ENCODE data around the gene MRS2.
"Not testable (repeated sequence)": the region's sequence is repeated elsewhere in the genome, so short reads cannot be mapped to it uniquely, and the experiment has no call there.

Gene MRS2

GRCh38 chr6:24402697-24403500 is at the start of gene MRS2:
TSS of gene MRS2 (plus strand) at chr6:24402936. CDS start at chr6:24403047, 111 bp downstream.
- DNase-seq (ENCODE audit: low spot score) (peak; percentile 80), FAIRE-seq (no peak)

- FAIRE-seq (no peak), DNase-seq (ENCODE audit: low spot score) (no peak)
Measured at GRCh38 chr6:24353861-24354260, 48.9 kb upstream of the MRS2 start.

GRCh38 chr6:24355393-24355792 is 47.3 kb upstream of the MRS2 start:
- DNase-seq (ENCODE audit: low spot score) (no peak), FAIRE-seq (no peak)

- FAIRE-seq (no peak), DNase-seq (ENCODE audit: low spot score) (no peak)
Measured at GRCh38 chr6:24356310-24356973, 46.3 kb upstream of the MRS2 start.

GRCh38 chr6:24357336-24358218 is 45.2 kb upstream of the MRS2 start, which contains the start of gene DCDC2:
TSS of gene DCDC2 (minus strand) at chr6:24358059. CDS start at chr6:24357750, 309 bp downstream.
- FAIRE-seq = no peak
- DNase-seq (ENCODE audit: low spot score) = no peak

GRCh38 chr6:24358219-24358821 is 44.4 kb upstream of the MRS2 start:
- FAIRE-seq (no peak), DNase-seq (ENCODE audit: low spot score) (no peak)

GRCh38 chr6:24359640-24360454 is 42.9 kb upstream of the MRS2 start:
- DNase-seq (ENCODE audit: low spot score) (no peak), FAIRE-seq (no peak)

- not testable (repeated sequence) for FAIRE-seq; DNase-seq (ENCODE audit: low spot score)
Measured at GRCh38 chr6:24362363-24362762, 40.4 kb upstream of the MRS2 start.

- FAIRE-seq; DNase-seq (ENCODE audit: low spot score): not testable (repeated sequence)
Measured at GRCh38 chr6:24365103-24365633, 37.6 kb upstream of the MRS2 start.

GRCh38 chr6:24374612-24375011 is 28.1 kb upstream of the MRS2 start:
- FAIRE-seq (no peak), DNase-seq (ENCODE audit: low spot score) (no peak)

- DNase-seq (ENCODE audit: low spot score) (no peak), FAIRE-seq (no peak)
Measured at GRCh38 chr6:24376871-24377270, 25.9 kb upstream of the MRS2 start.

GRCh38 chr6:24378473-24379097 is 24.2 kb upstream of the MRS2 start:
- FAIRE-seq (no peak), DNase-seq (ENCODE audit: low spot score) (no peak)

GRCh38 chr6:24381476-24382219 is 21.1 kb upstream of the MRS2 start:
- DNase-seq (ENCODE audit: low spot score) = no peak
- FAIRE-seq = no peak

GRCh38 chr6:24382220-24382540 is 20.6 kb upstream of the MRS2 start:
- FAIRE-seq (no peak), DNase-seq (ENCODE audit: low spot score) (no peak)

- not testable (repeated sequence) for FAIRE-seq; DNase-seq (ENCODE audit: low spot score)
Measured at GRCh38 chr6:24382891-24383494, 19.7 kb upstream of the MRS2 start.

- DNase-seq (ENCODE audit: low spot score); FAIRE-seq: not testable (repeated sequence)
Measured at GRCh38 chr6:24384369-24385130, 18.2 kb upstream of the MRS2 start.

- no peak for FAIRE-seq
- DNase-seq (ENCODE audit: low spot score) = no peak
Measured at GRCh38 chr6:24385536-24386269, 17.0 kb upstream of the MRS2 start.

Data from urothelium cell line (cell line).